Occipital lobe (tissue), 3 donors: ENCODE results near the gene GIPC1. TPM values are rescaled to one million over a fixed set of nuclear protein-coding genes. Genes with fewer than 3 reads are reported as not detected.

Experiments
- DNase-seq: peaks from one replicate; lab custom pipeline; 2025; lab: John Stamatoyannopoulos, UW
- small RNA-seq: library from RNA; depleted of rRNA; stranded (forward); fragments of <200 nt; gene quantifications from one replicate; pipeline ENCODE3, GENCODE V24; 2014
- total RNA-seq: library from RNA; depleted of rRNA; stranded (reverse); fragments of >200 nt; gene quantifications from one replicate; pipeline ENCODE4 v1.2.3, GENCODE V29; 2014

Gene GIPC1
- total RNA-seq, 1 donor from 2014 or later, result 28.4 TPM

GRCh38 chr19:14437578-14438140 is 58.3 kb downstream of the GIPC1 start:
- DNase-seq, result no peak

GRCh38 chr19:14435320-14436050 is 60.4 kb downstream of the GIPC1 start:
- no peak for DNase-seq

- no peak for DNase-seq
These were observed 61.2 kb downstream of the GIPC1 start for GRCh38 chr19:14434543-14435319.

GRCh38 chr19:14433554-14434501 is 62.1 kb downstream of the GIPC1 start:
- DNase-seq, result no peak

- no peak for DNase-seq
These were observed 63.0 kb downstream of the GIPC1 start, which contains the start of gene PKN1 for GRCh38 chr19:14432791-14433553. Gene PKN1, plus strand, starts transcription at chr19:14433306. Its CDS starts 216 bp downstream, at chr19:14433522.

- no peak for DNase-seq
These were observed 65.2 kb downstream of the GIPC1 start for GRCh38 chr19:14430712-14431111.

- DNase-seq, result no peak
These were observed 67.0 kb downstream of the GIPC1 start for GRCh38 chr19:14428882-14429416.

Small RNA genes within 50 kb of the gene (small RNA-seq; reads per million reads assigned to genes)
- gene SNRPGP15, result not detected

Other genes starting within 250 kb of the GIPC1 start
- gene ADGRE5, start 114.7 kb downstream of the GIPC1 start, total RNA-seq, result 1.2 TPM
- 26.2 TPM for gene DDX39A, start 76.8 kb downstream of the GIPC1 start, total RNA-seq
- gene PKN1, start 62.8 kb downstream of the GIPC1 start, total RNA-seq, result 86.3 TPM
- gene PTGER1, start 20.8 kb downstream of the GIPC1 start, total RNA-seq, result not detected
- 33.5 TPM for gene DNAJB1, start 22.3 kb upstream of the GIPC1 start, total RNA-seq
- 12.8 TPM for gene TECR, start 33.5 kb upstream of the GIPC1 start, total RNA-seq
- gene NDUFB7, start 75.9 kb upstream of the GIPC1 start, total RNA-seq, result 102 TPM
- 0.31 TPM for gene CLEC17A, start 87.0 kb upstream of the GIPC1 start, total RNA-seq
- gene ADGRE3, start 178.7 kb upstream of the GIPC1 start, total RNA-seq, result not detected
- gene ZNF333, start 193.9 kb upstream of the GIPC1 start, total RNA-seq, result 43.4 TPM